ENCODE measurements around the gene SLC41A3.

Gene SLC41A3

DNA sequence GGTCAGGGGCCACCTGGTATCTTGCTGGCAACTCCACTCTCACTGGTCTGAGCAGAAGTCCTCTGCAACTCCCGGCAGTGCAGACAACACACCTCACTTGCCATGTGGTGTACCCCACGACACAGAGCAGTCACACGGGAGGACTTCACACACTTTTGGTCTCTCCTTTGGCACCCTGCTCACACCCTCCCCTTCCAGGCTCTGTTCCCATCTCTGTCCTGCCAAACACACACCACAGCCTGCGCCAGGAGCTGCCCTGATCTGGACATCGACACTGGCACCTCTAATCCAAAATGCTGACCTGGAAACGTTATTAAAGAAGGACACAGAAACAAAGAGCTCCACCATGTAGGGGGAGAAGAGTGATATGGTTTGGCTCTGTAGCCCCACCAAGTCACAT, 57.2 kb downstream of the SLC41A3 start:
- peak; percentile 38 for DNase-seq (ENCODE audit: low spot score)

- no peak for DNase-seq (ENCODE audit: low spot score)
Measured at GRCh38 chr3:126026277-126026751, 57.6 kb downstream of the SLC41A3 start.

- DNase-seq (ENCODE audit: low spot score), result no peak
Measured at GRCh38 chr3:126025862-126026261, 58.1 kb downstream of the SLC41A3 start.

DNA sequence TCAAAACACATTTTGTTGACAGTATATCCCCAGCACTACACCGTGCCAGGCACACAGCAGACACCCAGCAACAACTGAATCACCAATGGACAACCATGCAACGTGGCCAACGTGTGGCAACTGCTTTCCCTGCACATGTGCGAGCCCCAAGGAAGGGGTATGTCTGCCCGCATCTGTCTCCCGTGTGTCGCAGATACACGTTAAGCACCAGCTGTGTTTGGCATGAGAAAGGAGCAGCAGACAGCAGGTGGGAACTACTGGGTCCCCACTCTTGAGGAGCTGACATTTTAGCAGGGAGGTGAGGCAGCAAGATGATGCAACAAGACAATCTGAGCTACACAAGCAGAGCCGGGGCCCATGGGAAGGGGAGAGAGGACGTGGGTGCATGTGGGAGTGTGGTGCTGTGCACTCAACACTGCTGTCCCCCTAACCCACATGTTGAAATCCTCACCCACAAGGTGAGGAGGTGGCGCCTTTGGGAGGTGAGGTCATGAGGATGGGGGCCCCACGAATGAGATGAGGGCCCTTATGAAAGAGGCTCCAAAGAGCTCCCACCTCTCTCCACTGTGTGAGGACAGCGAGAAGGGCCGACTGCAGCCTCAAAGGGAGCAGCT, 58.7 kb downstream of the SLC41A3 start:
- DNase-seq (ENCODE audit: low spot score), result no peak

DNA sequence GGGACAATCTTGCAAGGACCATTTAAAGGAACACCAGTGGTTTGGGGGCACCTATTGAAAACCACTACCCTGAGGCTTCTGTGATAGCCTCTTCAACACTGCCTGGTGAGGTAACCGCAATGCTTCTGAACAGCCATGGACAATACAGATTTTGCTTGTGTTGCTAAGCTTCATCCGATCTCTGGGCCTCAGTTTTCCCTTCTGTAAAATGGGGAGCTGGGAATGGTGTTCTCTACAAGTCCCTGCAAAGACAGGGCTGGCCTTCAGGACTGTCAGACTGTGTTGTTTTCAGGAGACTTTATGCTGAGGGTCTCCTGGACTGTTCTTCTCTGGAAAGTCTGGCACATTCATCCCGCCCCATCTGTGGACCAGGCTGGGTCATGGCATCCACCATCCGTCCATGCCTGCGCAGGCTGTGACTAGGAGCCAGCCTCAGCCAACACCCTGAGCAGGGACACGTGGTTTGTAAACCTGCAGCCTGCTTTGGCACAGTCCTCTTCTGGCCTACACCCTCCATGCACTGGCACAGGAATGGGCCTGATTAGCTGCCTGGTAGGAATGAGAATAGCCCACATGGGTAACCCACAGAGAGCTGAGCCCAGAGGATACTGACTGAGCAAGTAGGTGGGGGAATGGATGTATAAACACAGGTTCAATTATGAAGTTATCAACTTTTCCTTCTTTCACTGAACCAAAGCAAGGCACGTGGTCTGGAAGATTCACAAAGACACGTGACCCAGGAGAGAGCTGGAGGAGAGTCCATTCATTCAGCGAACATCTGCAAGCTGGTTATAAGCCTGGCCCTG, 59.7 kb downstream of the SLC41A3 start:
- DNase-seq (ENCODE audit: low spot score), result peak; percentile 48

GRCh38 chr3:126023390-126023789, 60.5 kb downstream of the SLC41A3 start:
- no peak for DNase-seq (ENCODE audit: low spot score)

DNA sequence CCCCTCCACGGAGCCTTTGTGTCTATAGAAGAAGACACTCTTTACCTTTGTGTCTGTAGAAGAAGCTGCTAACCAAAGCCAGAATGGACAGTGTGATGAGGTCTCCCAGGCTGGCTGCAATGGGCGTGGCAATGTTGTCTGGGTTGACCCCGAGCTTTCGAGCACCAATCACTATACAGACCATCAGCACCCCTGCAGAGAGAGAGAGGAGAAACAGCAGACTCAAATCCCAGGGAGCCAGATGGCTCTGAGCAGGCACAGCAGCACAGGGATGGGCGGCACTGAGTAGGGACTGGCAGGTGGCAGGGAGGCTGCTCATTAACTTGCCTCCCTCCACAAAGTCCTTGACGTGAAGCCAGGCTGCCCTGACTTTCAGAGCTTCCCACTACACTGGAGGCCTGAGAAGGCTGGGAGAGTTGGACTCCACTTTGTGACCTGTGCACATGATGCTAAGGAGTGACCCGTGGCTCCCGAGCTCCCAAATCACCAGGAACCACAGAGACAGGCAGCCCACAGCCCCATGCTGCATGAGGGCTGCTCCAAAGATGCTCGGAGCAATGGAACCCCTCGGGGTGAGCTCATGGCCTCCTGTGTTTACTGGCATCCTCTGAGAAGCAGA, 61.1 kb downstream of the SLC41A3 start:
- DNase-seq (ENCODE audit: low spot score), result peak; percentile 32

DNA sequence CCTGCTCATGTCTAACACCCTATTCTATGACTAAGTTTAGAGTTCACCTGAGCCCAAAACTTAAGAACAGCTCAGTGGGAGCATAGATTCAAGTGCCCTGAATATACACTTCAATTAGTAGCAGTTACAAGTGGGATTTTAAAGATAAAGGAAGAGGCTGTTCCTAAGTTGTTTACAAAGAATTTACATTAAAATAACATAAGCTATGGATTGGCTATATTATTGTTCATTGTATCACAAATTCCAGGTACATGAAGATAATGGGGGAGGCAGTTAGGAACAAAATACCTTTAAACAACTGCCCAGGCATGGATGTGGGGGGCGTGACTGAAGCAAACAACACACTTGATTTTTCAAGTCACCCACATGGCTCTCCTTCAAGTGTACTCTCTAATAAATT, 62.2 kb downstream of the SLC41A3 start:
- DNase-seq (ENCODE audit: low spot score), result no peak

GRCh38 chr3:126021224-126021623, 62.7 kb downstream of the SLC41A3 start:
- no peak for DNase-seq (ENCODE audit: low spot score)

DNA sequence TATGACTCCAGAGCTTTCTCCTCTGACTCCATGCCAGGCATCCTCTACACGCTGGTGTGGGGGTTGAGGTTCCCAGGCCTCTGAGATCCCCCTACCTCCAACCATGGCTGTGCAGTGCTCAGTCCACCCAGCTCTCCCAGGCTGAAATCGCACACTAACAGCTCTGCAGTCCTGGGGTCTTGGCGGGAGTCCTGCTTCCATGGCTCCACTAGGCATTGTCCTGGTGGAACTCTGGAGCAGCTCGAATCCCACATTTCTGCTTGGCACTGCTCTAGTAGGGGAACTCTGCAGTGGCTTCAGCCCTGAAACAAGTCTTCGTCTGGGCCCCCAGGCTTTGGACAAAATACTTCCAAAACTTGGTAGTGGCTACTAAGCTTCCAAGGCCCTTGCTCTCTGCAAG, 64.2 kb downstream of the SLC41A3 start:
- no peak for DNase-seq (ENCODE audit: low spot score)

- no peak for DNase-seq (ENCODE audit: low spot score)
Measured at GRCh38 chr3:126018995-126019394, 64.9 kb downstream of the SLC41A3 start.

- no peak for DNase-seq (ENCODE audit: low spot score)
Measured at GRCh38 chr3:126018545-126018944, 65.4 kb downstream of the SLC41A3 start.

DNA sequence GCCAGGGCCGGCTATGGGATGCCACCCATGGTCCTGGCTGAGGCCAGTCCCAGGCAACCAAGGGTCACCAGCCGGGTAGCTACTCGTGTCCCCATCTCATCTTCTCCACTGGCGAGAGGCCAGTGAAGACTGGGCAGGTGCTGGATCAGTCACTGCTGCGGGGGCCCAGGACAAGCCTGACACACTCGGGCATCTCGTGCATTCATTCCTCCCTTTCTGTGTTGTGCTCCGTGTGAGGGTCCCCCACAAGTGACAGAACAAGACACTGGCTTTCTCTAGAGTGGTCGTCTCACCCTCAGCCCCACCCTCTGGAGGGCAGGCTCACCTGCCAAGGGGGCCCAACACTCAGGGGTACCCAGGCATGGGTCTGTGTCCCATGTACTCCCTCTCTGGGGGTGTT, 66.6 kb downstream of the SLC41A3 start:
- no peak for DNase-seq (ENCODE audit: low spot score)

DNA sequence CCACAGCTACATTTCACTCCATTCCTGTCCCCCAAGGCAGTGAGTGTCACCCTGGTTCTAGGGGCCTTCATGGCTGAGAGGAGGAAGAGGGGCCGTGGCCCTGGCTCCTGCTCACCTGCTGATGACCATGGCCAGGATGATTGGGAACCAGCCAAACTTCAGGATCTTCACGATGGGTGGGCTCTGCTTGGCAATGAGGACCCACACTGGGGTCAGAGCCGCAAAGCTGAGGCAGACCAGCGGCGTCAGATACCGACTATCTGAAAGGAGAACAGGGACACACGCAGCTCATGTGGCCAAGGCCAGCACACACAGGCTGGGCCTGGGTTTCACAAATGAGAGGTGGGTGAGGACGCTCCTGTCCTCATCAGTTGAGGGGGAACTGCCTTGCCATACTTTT, 67.3 kb downstream of the SLC41A3 start:
- DNase-seq (ENCODE audit: low spot score), result no peak

DNA sequence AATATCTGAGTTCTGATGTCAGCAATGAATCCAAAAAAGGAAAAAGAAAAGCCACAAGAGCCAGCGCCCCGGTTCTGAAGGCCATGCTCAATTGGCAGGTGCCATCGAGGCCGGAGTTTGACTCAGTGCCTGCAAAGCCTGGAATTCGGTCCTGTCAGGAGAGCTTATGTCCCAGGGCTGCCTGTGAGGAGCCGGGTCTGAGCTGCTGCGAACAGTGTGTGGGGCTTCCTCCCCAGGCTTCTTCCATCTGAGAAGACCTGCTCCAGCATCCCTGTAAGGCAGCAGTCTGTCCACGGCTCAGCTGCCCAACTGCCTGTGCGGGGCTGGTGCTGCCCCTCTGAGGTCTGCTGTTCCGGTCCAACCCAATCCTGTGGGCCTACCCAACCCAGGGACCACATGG, 68.8 kb downstream of the SLC41A3 start:
- DNase-seq (ENCODE audit: low spot score), result no peak

- no peak for DNase-seq (ENCODE audit: low spot score)
Measured at GRCh38 chr3:126014252-126014651, 69.7 kb downstream of the SLC41A3 start.

DNA sequence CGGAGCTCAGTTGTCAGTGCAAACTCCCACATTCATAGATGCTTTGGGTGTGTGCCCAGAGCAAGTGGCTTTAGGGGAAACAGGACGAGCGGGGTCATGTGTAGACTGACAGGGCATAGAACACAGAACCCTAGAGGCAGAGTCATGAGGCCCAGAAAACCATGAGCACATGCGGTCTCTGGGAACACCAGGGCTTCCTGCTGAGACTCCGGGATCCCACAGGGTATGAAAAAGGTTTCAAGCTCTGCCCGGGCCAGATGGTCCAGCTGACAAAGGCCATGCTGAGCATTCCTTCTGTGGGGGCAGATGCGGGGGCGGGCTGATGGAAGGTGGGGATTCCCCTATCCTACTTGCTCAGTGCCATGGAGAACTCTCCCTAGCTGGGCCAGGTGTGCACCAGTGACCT, 70.2 kb downstream of the SLC41A3 start:
- DNase-seq (ENCODE audit: low spot score), result no peak

DNA sequence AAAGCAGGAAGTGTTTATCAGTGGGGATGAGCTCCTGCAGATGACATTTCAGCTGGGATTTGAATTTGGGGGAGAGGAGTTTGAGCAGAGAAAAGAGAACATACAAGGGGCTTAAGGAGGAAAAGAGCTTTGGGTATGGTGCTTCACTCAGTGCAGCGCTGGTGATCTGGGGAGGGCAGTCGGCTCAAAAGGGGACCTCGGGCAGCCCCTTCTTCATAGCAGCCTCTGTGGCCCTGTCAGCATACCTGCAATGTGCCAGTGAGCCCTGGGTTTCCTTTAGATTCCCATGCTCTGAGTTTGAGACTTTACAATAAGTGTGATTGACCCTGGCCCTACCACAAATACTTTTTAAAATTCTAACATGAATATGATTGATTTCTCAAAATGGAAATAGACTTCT, 74.7 kb downstream of the SLC41A3 start:
- DNase-seq (ENCODE audit: low spot score), result no peak

DNA sequence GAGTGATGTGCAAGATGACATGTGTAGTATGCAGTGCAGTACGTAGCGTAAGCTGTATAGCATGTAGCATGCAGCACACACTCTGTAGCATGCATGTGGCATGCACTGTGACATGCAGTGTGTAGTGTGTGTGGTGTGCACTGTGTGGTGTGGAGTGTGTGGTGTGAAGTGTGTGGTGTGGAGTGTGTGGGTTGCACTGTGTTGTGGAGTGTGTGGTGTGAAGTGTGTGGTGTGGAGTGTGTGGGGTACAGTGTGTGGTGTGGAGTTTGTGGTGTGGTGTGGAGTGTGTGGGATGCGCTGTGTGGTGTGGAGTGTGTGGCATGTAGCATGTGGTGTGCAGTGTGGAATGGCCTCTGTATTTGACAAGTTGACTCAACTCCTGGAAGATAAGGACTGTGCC, 75.7 kb downstream of the SLC41A3 start:
- DNase-seq (ENCODE audit: low spot score), result no peak

DNA sequence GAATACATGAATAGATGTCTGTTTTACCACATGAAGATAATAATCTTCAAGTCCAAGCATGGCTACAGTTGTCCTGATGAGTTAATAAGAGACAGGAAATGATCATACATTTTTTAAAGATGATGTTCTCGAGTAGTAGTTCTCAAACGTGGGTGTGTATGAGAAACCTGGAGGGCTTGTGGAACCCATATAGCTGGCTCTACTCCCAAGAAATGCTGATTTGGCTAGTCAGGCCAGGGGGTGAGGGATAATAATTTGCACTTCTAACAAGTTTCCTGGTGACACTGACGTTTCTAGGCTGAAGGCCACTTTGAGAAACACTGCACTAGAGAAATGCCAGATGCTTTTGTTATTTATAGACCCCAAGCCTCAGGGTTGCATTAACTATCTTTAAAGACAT, 78.0 kb downstream of the SLC41A3 start:
- no peak for DNase-seq (ENCODE audit: low spot score)

DNA sequence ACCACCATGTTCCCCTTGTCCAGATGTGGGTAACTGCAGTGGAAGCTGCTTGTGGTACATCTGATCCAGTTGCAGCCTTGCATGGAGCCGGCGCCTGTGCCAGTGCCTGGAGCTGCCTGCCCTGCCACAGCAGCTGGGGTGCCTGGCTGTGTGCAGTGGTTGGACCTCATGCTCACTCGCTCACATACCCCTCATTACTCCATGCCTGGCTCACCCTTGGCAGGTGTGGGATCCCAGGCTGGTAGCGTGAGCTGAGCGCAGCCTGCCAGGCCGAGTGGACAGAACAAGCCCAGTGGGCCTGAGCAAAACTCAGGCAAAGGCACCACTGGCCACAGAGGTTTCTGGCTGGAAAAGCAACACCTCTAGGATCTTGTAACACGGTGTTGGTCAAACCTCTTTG, 79.2 kb downstream of the SLC41A3 start:
- no peak for DNase-seq (ENCODE audit: low spot score)

DNA sequence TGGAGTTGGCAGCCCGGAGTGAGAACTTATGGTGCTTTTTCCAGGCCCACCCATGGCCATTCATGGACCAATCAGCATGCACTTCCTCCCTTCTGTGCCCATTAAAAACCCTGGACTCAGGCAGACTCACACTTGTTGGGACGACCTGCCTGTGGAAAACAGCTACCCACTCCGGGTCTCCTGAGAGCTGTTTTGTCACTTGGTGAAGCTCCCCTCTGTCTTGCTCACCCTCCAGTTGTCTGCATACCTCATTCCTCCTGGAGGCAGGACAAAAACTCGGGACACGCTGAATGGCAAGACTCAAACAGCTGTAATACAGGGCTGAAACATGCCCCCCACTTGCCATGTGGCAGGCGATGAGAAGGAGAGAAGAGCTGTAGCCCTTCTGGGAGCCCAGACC, 79.7 kb downstream of the SLC41A3 start:
- DNase-seq (ENCODE audit: low spot score), result no peak

- DNase-seq (ENCODE audit: low spot score), result no peak
Measured at GRCh38 chr3:126003447-126004190, 80.3 kb downstream of the SLC41A3 start.

All from cerebellar cortex (tissue), 1 donor.